GM10248 (cell line): Measurements from ENCODE around the gene RSRC1.

Source experiments
- CTCF ChIA-PET: fragments of 300-600 bp; sonication (Branson Sonifier 250); formaldehyde crosslinking; extraction: SDS; loops from one replicate; lab custom pipeline; 2021; ENCODE audit warnings: antibody characterized with exemption; lab: Yijun Ruan, JAX
- POLR2A ChIA-PET: fragments of 350-650 bp; sonication (Branson Sonifier 250); formaldehyde crosslinking; extraction: SDS; loops from one replicate; lab custom pipeline; 2020; ENCODE audit warnings: antibody characterized with exemption; lab: Yijun Ruan, JAX
- DNase-seq: peaks from one replicate; pipeline ENCODE4 v3.0.0; 2012; ENCODE audit errors: extremely low spot score
- CTCF ChIP-seq: IDR thresholded peaks from 2 replicates; pipeline ENCODE4 v1.5.1; 2012; ENCODE audit warnings: mild to moderate bottlenecking, low read depth; ENCODE audit errors: extremely low read depth, missing control alignments, control extremely low read depth

RSRC1 gene

GRCh38 chr3:158418035-158418434, 308.1 kb downstream of the RSRC1 start:
- CTCF ChIA-PET: interaction anchor here (1.5 kb wide), 1 partner anchor 11 kb away, joined by 5 read pairs; no protein-coding TSS in a partner anchor
- no peak for DNase-seq
- POLR2A ChIA-PET: no interaction called here
- TF ChIP-seq CTCF: no peak

GRCh38 chr3:158419820-158420653, 310.1 kb downstream of the RSRC1 start:
- ChIA-PET CTCF (interaction anchor here (1.5 to 2.6 kb wide), 2 partner anchors 14 to 544 kb away, joined by 3 to 13 read pairs; no protein-coding TSS in a partner anchor), POLR2A (no interaction called here)
- TF ChIP-seq CTCF: no peak
- no peak for DNase-seq

- DNase-seq: peak; percentile 4
- ChIA-PET CTCF (interaction anchor here (0.7 to 2.6 kb wide), 4 partner anchors 12 to 545 kb away, joined by 3 to 13 read pairs (median 3); no protein-coding TSS in a partner anchor), POLR2A (no interaction called here)
- no peak for TF ChIP-seq CTCF
Measured at GRCh38 chr3:158420654-158421396, 310.9 kb downstream of the RSRC1 start.

GRCh38 chr3:158430448-158430847, 320.6 kb downstream of the RSRC1 start:
- POLR2A ChIA-PET: no interaction called here
- no peak for TF ChIP-seq CTCF
- CTCF ChIA-PET: no interaction called here
- no peak for DNase-seq

GRCh38 chr3:158430968-158431367, 321.1 kb downstream of the RSRC1 start:
- no peak for TF ChIP-seq CTCF
- ChIA-PET POLR2A (no interaction called here), CTCF (no interaction called here)

GRCh38 chr3:158431829-158432228, 321.9 kb downstream of the RSRC1 start:
- ChIA-PET CTCF (interaction anchor here (3.9 kb wide), 1 partner anchor 567 kb away, joined by 27 read pairs; no protein-coding TSS in a partner anchor), POLR2A (no interaction called here)
- TF ChIP-seq CTCF: no peak
- DNase-seq: no peak

More at GRCh38 chr3:158430968-158431367, 321.1 kb downstream of the RSRC1 start:
- no peak for DNase-seq
